ENCODE data around the gene SPART.
A peak's percentile ranks its signal among the peaks of the same experiment; 100 is the strongest.
"Not testable (repeated sequence)": the region's sequence is repeated elsewhere in the genome, so short reads cannot be mapped to it uniquely, and the experiment has no call there.

Gene SPART

GRCh38 chr13:36310417-36311108 is 35.6 kb downstream of the SPART start:
- DNase-seq = no peak

DNA sequence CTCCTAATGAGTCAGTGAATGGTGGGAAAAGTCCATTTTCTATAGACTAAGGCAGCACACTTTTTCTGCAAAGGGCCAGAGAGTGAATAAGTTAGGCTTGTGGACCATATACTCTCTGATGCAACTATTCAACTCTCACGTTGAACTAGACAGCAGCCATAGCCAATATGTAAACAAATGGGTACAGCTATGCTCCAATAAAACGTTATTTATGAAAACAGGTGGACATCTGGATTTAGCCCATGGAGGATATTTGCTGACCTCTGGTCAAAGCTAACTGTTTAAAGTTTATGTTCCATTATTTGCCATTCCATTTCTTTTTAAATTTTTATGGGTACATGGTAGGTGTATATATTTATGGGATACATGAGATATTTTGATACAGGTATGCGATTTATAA is 43.9 kb downstream of the SPART start:
- no peak for DNase-seq

DNA sequence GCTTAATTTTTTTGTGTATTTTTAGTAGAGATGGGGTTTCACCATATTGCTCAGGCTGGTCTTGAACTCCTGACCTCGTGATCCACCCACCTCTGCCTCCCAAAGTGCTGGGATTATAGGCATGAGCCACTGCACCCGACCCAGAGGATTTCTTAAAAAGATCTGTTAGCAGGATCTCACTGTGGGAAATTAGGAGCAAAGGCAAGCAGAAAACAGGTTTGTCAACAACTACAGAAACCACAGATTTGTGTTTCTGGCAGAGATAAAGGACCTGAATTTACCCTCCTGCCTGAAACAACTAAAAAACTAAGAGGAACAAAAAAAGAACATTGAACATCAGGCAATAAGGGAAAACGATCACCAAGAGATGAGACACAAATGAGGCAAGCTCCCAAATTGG is 46.7 kb downstream of the SPART start:
- not testable (repeated sequence) for DNase-seq

GRCh38 chr13:36298535-36299068 is 47.6 kb downstream of the SPART start:
- DNase-seq = no peak

DNA sequence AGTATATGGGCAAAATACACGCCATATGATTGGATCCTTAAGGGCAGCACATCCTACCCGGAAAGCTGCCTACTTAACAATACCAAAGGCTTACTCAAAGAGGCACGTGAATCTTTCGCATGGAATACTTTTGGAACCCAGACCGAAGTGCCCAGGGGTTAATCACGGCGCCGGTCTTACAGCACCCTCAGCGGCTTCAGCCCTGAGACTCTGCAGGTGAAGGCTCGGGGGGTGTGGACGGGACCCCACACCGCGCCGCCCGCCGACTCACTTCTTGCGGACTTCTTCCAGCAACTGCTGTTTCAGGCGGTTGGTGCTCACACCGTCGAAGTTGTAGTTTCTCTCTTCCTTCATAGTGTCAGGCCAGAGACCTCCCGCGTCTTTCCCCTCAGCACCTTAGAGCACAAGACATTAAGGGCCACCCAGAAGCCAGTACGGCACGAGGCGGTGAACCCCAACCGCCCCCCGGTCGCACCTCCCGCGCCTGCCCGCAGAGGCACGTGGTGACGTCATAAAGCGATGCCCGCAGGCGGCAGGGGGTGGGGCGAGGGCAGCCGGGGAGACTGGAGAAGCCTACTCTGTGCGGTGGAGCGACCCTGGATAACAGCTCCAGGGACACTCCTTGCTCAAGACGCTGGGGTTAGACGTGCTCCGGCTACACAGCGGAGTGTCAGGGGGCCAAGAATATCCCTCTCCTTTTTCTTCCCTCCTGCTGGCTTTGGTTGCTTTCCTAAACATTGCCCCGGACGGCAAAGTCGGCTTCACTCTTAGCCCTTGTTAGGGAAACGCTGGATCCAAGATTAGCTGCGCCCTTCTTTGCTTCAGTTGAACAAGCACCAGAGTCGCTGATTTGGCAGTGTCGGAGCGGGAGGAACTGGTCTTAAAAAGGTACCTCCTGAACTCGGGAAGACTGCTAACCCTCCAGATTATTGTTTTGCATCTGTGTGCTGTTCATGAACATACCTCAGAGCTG is 48.5 kb downstream of the SPART start, which contains the start of gene CCDC169:
Gene CCDC169 (minus strand): TSS at position 449 of the 973 bp plus-strand sequence. CDS start 95 bp downstream, at position 354.
- DNase-seq = peak; percentile 73

- DNase-seq = no peak
Observed at GRCh38 chr13:36294096-36294495, 52.1 kb downstream of the SPART start.

GRCh38 chr13:36293497-36293896 is 52.7 kb downstream of the SPART start:
- no peak for DNase-seq

- DNase-seq = no peak
Observed at GRCh38 chr13:36288794-36289391, 57.3 kb downstream of the SPART start.

DNA sequence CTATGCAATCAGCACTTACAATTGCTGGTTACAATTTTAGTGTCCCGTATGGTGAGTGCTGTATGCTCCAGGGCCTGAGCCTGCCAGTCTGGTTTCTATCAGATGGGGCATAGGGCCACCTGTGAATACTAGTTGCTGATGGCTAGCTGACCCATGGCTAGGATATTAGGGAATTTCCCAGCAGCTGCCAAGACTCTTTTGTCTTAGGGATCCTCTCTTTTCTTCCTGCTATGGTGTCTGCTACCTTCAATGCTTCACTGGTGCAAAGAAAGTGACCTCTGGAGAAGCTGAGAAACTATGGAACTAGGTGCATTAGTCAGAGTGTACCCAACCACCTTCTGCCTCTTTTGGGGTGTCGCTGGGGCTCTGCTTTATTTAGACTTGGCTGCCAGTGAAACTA is 60.2 kb downstream of the SPART start:
- DNase-seq = no peak

GRCh38 chr13:36282821-36283432 is 63.3 kb downstream of the SPART start:
- peak; percentile 55 for DNase-seq

DNA sequence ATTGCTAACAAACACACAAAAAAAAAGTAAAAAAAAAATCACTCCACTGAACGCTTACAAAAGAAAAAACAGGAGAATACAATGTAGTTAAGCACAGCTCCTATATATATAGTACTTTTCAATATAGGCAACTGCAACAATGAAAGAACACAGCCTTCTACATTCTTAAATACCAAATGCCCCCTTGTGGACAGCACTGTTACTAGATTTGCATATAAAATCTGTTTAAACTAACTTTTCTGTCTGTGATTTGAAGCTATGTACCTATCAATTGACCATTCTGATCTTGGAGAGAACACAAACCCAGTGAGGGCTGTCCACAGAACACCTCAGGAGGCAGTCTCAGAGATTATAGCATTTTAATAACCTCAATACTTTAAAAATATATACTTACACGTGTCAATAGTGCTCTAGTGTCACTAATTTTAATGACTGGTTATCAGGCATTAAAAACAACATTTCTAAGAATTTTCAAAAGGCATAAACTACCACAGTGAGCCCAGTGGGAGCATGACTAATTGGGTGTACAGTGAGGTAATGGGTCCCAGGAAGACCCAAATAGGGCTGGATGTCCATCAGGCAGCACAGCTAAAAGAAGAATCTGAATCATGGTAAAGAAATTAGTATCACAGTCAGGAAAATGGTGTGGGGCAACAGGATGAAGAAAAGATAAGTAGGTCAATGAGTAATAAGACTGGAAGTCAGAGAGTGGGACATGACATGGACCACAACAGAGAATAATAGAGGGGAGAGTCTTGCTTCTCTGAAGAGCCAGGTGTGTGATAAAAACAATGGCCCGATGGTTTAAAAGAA is 70.8 kb downstream of the SPART start:
- peak; percentile 69 for DNase-seq

GRCh38 chr13:36273431-36273830 is 72.8 kb downstream of the SPART start:
- no peak for DNase-seq

DNA sequence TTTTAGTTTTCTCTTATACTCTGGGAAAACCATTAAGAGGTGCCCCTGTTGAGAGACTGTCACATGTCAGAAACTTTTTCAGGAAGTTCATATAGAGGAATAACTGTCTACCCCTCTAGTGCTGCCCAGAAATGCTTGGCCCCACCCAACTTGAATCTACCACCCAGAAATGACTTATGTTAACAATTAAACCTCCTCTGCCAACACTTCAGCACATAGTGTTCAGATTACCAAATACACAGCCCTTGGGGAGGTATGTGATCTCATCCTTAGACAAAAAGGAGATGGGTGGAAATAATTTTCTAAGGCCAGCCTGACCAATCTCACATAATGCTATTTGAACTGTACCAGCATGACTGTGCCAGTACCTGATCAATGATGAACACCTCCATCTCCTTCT is 84.2 kb downstream of the SPART start:
- DNase-seq = no peak

DNA sequence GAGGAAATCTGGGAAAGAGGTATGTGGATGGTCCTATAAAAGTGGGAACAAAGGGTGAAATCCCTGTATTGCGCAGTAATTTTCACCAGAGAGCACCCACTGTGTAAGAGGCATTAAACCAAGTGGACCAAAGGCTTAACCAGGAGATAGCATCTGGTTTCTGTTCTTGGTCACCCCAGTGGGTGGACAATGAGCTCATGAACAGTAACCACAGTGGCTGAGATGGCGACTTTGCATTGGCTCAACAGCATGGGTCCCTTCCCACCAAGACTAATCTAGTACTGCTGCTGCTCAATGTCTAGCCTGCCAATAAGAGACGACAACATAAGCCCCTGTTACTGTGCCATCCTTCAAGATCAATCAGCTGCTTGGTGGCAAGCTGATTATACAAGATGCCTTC is 85.2 kb downstream of the SPART start:
- DNase-seq = no peak

DNA sequence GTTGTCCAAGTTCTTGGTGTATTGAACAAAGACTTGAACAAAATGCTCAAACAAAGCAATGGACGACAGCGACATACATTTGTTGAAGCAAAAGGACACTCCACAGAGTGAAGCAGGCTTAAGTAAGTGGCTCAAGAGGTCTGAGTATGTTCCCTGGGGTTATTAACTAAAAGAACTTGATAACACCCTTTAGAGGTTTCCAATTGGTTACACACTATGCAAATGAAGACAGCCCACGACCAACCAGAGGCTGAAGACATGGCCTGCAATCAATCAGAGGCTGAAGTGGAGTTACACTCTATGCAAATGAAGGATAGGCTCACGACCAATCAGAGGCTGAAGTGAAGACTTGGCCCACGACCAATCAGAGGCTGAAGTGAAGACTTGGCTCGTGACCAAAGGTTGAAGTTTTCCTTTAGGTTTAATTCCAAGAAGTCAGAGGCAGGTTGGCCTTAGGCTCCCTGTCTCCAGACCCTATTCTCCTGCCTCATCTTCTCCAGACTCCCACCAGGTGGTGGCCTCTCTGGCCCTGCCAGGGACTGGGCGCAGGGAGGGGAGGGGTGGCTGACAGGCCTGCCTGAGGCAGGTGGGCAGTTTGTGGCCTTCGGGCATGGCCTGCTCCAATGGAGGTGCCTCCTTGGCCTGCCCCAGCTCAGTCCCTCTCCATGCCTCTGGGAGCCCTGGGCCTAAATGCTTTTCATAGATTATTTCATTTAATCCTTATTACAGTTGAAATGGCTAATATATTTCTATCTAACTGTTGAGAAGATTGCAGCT is 86.6 kb downstream of the SPART start:
- DNase-seq = no peak

DNA sequence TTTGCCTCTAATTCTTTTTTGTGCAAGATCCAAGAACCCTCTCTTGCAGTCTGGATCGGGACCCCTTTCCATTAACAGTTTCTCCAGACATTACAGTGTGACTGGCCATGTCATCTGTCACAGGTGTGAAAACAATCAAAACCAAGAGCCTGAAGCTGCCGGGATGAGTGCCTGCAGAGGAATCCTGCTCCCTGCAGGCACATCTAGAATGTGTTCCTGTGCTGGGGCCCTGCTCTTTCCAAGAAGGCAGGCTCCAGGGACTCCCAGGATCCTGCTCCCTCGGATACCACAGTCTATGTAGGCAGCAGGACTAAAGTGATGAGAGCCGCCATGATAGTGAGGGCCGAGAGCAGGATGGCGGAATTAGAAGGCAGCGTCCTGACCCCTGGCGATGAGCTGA is 87.4 kb downstream of the SPART start:
- DNase-seq = no peak

Measured in NCI-H526 treated with DMSO at 0.1 percent for 48 hours (cell line).